HG03439 (cell line): Measurements from ENCODE around the gene SZT2.

Experiments
- ATAC-seq: cut with Tn5 transposase; IDR thresholded peaks from one replicate; pipeline ENCODE4 v1.9.1; 2021; ENCODE audit warnings: mild to moderate bottlenecking, moderate library complexity; ENCODE audit not compliant: unreplicated experiment

SZT2 gene

GRCh38 chr1:43421976-43422750 is 32.5 kb downstream of the SZT2 start:
- no peak for ATAC-seq

- no peak for ATAC-seq
Measured at GRCh38 chr1:43422995-43423671, 33.4 kb downstream of the SZT2 start.

GRCh38 chr1:43423672-43424550 is 34.2 kb downstream of the SZT2 start:
- ATAC-seq, result no peak

- no peak for ATAC-seq
Measured at GRCh38 chr1:43425045-43425444, 35.3 kb downstream of the SZT2 start.

- ATAC-seq, result no peak
Measured at GRCh38 chr1:43426221-43426620, 36.5 kb downstream of the SZT2 start.

- ATAC-seq, result no peak
Measured at GRCh38 chr1:43427524-43427923, 37.8 kb downstream of the SZT2 start.

- ATAC-seq, result no peak
Measured at GRCh38 chr1:43427941-43428340, 38.2 kb downstream of the SZT2 start.

- ATAC-seq, result no peak
Measured at GRCh38 chr1:43430831-43431230, 41.1 kb downstream of the SZT2 start.

- no peak for ATAC-seq
Measured at GRCh38 chr1:43431676-43432075, 42.0 kb downstream of the SZT2 start.

- no peak for ATAC-seq
Measured at GRCh38 chr1:43432171-43432860, 42.6 kb downstream of the SZT2 start.

GRCh38 chr1:43432907-43433306 is 43.2 kb downstream of the SZT2 start:
- no peak for ATAC-seq

GRCh38 chr1:43434256-43434655 is 44.6 kb downstream of the SZT2 start:
- no peak for ATAC-seq

GRCh38 chr1:43435146-43436145 is 45.7 kb downstream of the SZT2 start:
- ATAC-seq, result no peak

- no peak for ATAC-seq
Measured at GRCh38 chr1:43436371-43436770, 46.7 kb downstream of the SZT2 start.

GRCh38 chr1:43437031-43437973 is 47.6 kb downstream of the SZT2 start:
- ATAC-seq, result no peak

GRCh38 chr1:43438006-43438405 is 48.3 kb downstream of the SZT2 start:
- no peak for ATAC-seq

- no peak for ATAC-seq
Measured at GRCh38 chr1:43438576-43438952, 48.9 kb downstream of the SZT2 start.

GRCh38 chr1:43438953-43439581 is 49.4 kb downstream of the SZT2 start:
- no peak for ATAC-seq
